KOPT-K1 (cell line): ENCODE results near the gene ZNF710.

Experiments used
- H3K27ac ChIP-seq: fragments of 200-600 bp; sonication (generic); 2 replicates; pipeline ENCODE4 v1.5.1; 2016; ENCODE audit warnings: antibody characterized with exemption, mild to moderate bottlenecking, low read depth, low read length; ENCODE audit not compliant: poor library complexity, severe bottlenecking
- H3K36me3 ChIP-seq: fragments of 200-600 bp; sonication (generic); 2 replicates; pipeline ENCODE4 v1.5.1; 2017; ENCODE audit warnings: antibody characterized with exemption, mild to moderate bottlenecking, low read length, moderate library complexity; ENCODE audit not compliant: insufficient read depth
- H3K9me3 ChIP-seq: fragments of 200-600 bp; sonication (generic); 2 replicates; pipeline ENCODE4 v1.5.1; 2017; ENCODE audit warnings: antibody characterized with exemption, low read length, mild to moderate bottlenecking; ENCODE audit not compliant: insufficient read depth, poor library complexity, severe bottlenecking

Gene ZNF710

GRCh38 chr15:90020936-90021507 is 19.9 kb downstream of the ZNF710 start:
- H3K27ac ChIP-seq = no peak overlapping the region
- no peaks in the 10 kb centered on the region for H3K9me3 ChIP-seq
- no peaks in the 10 kb centered on the region for H3K36me3 ChIP-seq

- Histone ChIP-seq H3K9me3 (peaks cover under 1% of the 10 kb centered on the region), H3K36me3 (no peaks in the 10 kb centered on the region), H3K27ac (no peak overlapping the region)
Observed at GRCh38 chr15:90022345-90022744, 21.2 kb downstream of the ZNF710 start.

- no peak overlapping the region for H3K27ac ChIP-seq
- H3K36me3 ChIP-seq = 0 out of 2 replicates have a peak, but pooled peaks cover 1% of the 10 kb centered on the region
- peaks cover 8% of the 10 kb centered on the region for H3K9me3 ChIP-seq
Observed at GRCh38 chr15:90022905-90023700, 22.0 kb downstream of the ZNF710 start.

GRCh38 chr15:90024406-90024805 is 23.3 kb downstream of the ZNF710 start:
- Histone ChIP-seq H3K27ac (peak overlapping the region; percentile 22), H3K9me3 (peaks cover 12% of the 10 kb centered on the region), H3K36me3 (0 out of 2 replicates have a peak, but pooled peaks cover 4% of the 10 kb centered on the region)

- Histone ChIP-seq H3K27ac (no peak overlapping the region), H3K36me3 (0 out of 2 replicates have a peak, but pooled peaks cover 4% of the 10 kb centered on the region), H3K9me3 (peaks cover 12% of the 10 kb centered on the region)
Observed at GRCh38 chr15:90025489-90026033, 24.4 kb downstream of the ZNF710 start.

- Histone ChIP-seq H3K27ac (no peak overlapping the region), H3K9me3 (peaks cover 12% of the 10 kb centered on the region), H3K36me3 (0 out of 2 replicates have a peak, but pooled peaks cover 4% of the 10 kb centered on the region)
Observed at GRCh38 chr15:90028376-90028944, 27.3 kb downstream of the ZNF710 start.

- Histone ChIP-seq H3K9me3 (peaks cover 12% of the 10 kb centered on the region), H3K36me3 (0 out of 2 replicates have a peak, but pooled peaks cover 4% of the 10 kb centered on the region), H3K27ac (no peak overlapping the region)
Observed at GRCh38 chr15:90029024-90029423, 27.9 kb downstream of the ZNF710 start.

- Histone ChIP-seq H3K9me3 (peaks cover 12% of the 10 kb centered on the region), H3K27ac (no peak overlapping the region), H3K36me3 (0 out of 2 replicates have a peak, but pooled peaks cover 4% of the 10 kb centered on the region)
Observed at GRCh38 chr15:90030376-90030775, 29.3 kb downstream of the ZNF710 start.

GRCh38 chr15:90031231-90031791 is 30.2 kb downstream of the ZNF710 start:
- Histone ChIP-seq H3K27ac (peak overlapping the region; percentile 94), H3K9me3 (peaks cover 12% of the 10 kb centered on the region), H3K36me3 (0 out of 2 replicates have a peak, but pooled peaks cover 4% of the 10 kb centered on the region)

- peaks cover 5% of the 10 kb centered on the region for H3K9me3 ChIP-seq
- H3K36me3 ChIP-seq = 0 out of 2 replicates have a peak, but pooled peaks cover 4% of the 10 kb centered on the region
- peak overlapping the region; percentile 75 for H3K27ac ChIP-seq
Observed at GRCh38 chr15:90033006-90033405, 31.9 kb downstream of the ZNF710 start.

GRCh38 chr15:90033448-90033847 is 32.3 kb downstream of the ZNF710 start:
- Histone ChIP-seq H3K9me3 (peaks cover under 1% of the 10 kb centered on the region), H3K36me3 (no peaks in the 10 kb centered on the region), H3K27ac (peak overlapping the region; percentile 75)

GRCh38 chr15:90035095-90035839 is 34.1 kb downstream of the ZNF710 start:
- no peaks in the 10 kb centered on the region for H3K9me3 ChIP-seq
- peak overlapping the region; percentile 75 for H3K27ac ChIP-seq
- H3K36me3 ChIP-seq = no peaks in the 10 kb centered on the region

GRCh38 chr15:90035840-90036230 is 34.7 kb downstream of the ZNF710 start:
- Histone ChIP-seq H3K36me3 (no peaks in the 10 kb centered on the region), H3K27ac (peak overlapping the region; percentile 75), H3K9me3 (no peaks in the 10 kb centered on the region)

- Histone ChIP-seq H3K36me3 (no peaks in the 10 kb centered on the region), H3K9me3 (no peaks in the 10 kb centered on the region), H3K27ac (no peak overlapping the region)
Observed at GRCh38 chr15:90036343-90036742, 35.2 kb downstream of the ZNF710 start.
